Activated CD4-positive, alpha-beta T cell treated with anti-CD3 and anti-CD28 coated beads, Interleukin-2, amount 50 U/mL, for 48 hours (primary cell): ENCODE data around the gene TEC.
"Not testable (repeated sequence)": the region's sequence is repeated elsewhere in the genome, so short reads cannot be mapped to it uniquely, and the experiment has no call there.

Experiments used
- DNase-seq, 2 experiments: peaks; one replicate each; pipeline ENCODE4 v3.0.0-alpha.2; 2020

Gene TEC

DNA sequence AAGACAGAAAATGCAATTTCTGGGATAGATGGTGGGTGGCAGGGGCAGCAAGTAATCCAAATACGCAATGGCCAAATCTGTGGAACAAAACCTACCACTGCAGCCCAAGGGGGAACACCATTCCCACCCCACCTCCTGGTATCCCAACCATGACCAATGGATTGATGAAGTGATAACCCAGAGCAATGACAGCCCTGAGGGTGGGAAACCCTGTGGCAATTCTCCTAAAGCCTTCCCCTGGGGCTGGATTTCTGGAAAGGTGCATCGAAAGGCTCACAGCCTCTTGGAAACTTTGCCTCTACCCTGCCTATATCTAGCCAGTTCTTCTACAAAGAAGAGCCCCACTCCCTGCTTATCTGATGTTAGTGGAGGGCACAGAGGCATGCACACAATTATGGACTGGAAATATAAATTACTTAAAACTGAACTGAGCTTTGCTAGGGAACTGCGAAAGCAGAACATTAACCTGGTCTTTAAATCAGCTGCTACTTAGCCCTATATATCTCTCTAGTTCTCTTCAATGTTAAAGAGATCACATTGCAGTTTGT is 75.6 kb downstream of the TEC start:
- DNase-seq: no peak

DNA sequence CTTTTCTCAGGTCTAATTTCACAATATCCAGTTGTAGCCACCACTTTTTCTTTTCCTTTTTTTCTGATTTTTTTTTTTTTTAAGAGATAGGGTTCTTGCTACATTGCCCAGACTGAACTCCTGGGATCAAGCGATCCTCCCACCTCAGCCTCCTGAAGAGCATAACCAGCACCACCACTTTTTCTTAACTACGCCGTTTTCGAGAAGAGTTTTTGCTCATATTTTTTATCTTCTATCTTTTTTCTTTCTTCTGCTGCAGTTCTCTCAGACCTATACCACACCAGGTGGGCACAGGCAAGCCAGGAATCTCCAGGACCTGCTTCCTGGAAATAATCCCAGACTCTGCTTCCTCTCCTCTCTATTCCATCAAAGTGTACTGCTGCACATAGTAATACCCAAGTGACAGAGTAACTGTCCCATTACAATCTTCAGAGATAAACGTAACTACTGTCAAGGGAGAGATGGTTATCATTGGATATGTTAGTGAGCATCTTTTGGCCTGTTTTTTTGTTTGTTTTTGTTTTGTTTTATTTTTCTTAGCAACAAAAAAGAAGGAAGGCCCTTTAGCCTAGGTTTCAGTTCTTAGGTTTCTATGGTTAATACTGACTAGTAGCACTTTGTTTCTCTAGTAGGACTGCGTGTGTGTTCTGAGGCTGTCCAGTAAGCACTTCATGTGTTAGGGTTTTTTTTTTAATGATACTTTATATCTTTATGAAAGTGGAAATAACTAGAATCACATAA is 76.4 kb downstream of the TEC start:
- no peak for DNase-seq

DNA sequence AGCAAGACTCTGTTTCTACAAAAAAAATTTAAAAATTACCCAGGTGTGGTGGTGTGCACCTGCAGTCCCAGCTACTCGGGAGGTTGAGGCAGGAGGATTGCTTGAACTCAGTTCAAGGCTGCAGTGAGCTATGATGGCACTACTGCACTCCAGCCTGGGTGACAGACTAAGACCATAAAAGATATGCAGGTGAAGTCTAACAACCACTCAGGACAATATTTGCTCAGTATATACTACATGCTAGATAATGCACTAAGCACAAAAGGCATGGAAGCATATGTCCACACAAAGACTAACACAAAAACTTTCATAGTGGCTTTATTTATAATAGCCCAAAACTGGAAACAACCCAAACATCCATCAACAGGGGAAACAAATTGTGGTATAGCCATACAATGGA is 77.9 kb downstream of the TEC start:
- DNase-seq: no peak

DNA sequence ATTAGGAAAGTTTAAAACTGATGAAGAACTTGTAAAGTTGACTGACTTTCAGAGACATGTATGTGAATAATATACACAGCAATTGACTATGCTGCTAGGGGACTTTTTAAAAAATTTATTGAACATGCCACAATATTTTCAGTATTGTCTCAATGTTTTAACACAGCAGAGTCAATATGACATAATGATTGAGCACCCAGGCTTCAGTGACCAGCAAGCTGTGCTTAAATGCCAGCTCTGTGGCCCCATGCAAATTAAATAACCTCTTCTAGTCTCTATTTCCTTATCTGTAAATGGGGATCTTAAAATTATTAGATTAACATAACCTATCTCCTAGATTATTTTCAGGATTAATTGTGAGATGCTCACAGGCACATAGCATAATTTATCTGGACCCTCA is 78.8 kb downstream of the TEC start:
- DNase-seq: no peak

DNA sequence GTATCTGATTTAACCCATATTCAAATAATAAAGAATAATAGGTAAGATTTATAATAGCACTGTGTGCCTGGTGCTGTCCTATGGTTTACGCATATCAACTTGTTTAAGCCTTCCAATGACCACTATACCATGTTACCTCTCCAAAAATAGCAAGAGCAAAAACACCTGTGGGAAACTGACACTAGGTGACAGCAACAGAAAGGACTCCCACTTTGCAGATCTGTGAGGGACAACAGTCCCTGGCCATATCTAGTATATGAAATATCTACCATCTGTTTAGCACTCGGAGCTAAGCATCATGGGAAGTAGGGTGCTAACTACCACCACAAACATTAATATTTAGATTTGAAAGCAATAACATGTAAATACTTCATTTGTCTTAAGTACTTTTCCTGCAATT is 79.9 kb downstream of the TEC start:
- DNase-seq: no peak

DNA sequence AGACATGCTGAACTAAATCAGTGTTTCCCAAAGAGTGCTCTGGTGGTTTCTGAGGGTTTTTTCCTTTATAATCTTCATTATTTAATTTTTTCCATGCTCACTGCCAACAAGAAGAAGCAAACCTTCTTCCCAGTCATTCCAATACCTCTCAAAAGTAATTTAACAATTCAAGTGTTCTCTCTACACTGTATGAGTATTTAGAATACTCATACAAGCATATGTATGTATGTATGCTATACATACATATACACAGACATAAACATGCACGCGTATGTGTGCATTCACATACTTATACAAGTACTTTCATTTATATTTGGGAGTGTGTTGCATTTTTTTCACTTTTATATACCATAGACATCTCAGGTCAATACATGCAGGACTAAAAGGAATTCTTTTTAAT is 81.2 kb downstream of the TEC start:
- DNase-seq: no peak

DNA sequence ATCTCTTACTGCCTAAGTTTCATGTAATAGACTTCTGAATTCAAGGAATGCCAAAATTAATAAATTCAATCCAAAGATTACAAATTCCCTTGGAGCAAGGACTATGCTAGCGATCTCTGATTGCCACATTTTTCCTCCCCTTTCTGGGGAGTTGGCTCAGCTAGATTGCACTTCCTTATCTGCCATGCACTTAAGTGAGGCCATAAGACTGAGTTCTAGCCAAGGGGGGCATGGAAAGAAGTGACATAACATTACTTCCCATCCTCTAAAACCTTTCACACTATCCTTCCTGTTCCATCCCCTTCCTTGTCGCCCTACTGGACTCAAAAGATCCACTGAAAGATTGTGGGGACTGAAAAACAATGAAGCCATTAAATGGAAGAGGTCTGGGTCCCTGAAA is 81.8 kb downstream of the TEC start:
- no peak for DNase-seq

DNA sequence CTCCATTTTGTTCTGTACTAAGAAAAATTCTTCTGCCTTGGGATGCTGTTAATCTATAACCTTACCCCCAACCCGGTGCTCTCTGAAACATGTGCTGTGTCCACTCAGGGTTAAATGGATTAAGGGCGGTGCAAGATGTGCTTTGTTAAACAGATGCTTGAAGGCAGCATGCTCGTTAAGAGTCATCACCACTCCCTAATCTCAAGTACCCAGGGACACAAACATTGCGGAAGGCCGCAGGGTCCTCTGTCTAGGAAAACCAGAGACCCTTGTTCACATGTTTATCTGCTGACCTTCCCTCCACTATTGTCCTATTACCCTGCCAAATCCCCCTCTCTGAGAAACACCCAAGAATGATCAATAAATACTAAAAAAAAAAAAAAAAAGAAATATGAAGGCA is 82.6 kb downstream of the TEC start:
- not testable (repeated sequence) for DNase-seq

DNA sequence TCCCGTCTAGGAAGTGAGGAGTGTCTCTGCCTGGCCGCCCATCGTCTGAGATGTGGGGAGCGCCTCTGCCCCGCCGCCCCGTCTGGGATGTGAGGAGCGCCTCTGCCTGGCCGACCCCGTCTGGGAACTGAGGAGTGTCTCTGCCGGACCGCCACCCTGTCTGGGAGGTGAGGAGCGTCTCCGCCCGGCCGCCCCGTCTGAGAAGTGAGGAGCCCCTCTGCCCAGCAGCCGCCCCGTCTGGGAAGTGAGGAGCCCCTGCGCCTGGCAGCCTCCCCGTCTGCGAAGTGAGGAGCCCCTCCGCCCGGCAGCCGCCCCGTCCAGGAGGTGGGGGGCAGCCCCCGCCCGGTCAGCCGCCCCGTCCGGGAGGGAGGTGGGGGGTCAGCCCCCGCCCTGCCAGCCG is 83.2 kb downstream of the TEC start:
- DNase-seq: not testable (repeated sequence)

DNA sequence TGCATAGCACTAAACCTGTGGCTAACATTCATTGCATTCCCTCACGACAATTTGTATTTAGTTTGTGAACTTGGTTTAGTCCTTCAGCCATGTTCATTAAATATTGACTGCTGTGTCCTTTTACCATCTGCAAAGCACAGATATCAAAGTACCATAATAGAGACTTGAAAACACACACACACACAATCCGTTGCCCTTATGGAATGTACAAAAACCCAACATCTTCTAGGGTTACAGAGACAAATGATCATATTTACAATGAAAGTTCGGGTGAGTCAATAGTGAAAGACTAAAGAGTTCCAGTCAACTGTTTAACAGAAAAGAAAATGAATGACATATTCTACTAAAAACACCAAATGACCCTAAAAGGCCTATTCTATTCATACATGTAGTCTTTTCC is 84.8 kb downstream of the TEC start:
- no peak for DNase-seq

DNA sequence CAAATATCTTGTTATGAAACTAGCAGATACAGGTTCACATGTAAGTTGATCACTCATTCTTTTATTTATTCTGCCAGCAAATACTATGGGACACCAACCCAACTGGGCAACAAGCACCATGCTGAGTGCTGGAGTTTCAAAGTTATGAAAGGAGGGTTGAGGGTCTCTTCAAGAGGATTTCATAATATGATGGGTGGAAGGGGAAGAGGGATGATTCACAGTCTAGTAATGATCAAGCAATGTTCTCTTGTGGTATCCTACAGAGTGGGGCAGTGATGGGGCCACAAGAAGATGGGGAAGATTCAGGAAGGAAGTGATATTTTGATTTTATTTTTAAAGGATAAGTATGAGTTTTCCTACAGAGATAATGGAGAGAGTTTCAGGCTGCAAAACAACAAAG is 89.4 kb downstream of the TEC start:
- DNase-seq: no peak

DNA sequence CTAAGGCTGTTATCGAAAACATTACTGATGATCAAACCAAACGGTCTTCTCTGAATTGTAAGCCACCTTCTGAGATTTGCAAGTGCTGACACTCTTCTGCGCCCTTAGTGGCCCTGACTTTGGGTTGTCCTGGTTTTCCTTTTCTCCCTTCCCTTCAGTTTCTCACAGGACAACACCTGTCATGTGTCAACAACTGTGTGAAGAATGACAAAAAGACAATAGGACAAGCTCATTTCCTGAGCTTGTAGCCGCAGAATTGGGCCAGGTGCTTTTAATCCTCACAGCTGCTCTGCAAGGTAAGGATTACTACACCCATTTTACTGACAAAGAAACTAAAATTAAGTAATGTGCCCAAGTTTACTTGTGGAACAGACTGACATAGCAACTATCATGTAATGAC is 90.7 kb downstream of the TEC start:
- no peak for DNase-seq

DNA sequence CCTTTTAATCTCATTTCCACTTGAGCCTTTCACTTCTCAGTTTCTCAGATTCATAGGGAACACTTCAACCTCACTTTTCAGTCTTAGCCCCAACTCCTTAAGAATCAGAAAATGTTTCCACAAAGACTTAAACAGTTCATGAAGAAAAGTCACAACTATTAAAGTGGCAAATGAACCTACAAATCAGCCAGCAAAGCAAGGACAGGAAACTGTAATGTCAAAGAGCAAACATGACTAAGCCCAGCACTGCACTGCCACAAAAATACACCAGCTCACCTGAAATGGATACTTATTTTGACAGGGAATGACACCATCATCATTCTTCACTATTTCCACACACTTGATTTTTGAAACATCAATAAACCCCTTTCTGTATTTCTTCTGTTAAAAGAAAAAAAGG is 93.8 kb downstream of the TEC start:
- DNase-seq: no peak

DNA sequence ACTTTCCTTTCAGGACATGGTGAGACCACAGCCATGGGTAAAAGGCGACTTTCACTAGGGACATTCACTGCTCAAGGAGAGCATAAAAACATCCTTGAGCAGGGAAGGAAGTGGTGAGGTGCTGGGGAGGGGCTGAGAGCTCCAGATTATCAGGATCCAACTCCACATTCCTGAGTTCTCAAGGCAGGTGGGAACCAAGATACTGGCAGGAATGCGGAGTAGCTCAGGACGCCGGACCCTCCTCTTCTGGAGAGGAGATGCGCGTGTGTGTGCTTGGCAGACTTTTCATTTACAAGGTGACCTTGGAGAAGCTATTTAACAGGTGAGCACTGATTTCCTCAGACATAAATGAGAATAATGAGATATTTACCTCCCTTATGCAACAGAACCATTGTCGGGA is 94.3 kb downstream of the TEC start:
- no peak for DNase-seq

DNA sequence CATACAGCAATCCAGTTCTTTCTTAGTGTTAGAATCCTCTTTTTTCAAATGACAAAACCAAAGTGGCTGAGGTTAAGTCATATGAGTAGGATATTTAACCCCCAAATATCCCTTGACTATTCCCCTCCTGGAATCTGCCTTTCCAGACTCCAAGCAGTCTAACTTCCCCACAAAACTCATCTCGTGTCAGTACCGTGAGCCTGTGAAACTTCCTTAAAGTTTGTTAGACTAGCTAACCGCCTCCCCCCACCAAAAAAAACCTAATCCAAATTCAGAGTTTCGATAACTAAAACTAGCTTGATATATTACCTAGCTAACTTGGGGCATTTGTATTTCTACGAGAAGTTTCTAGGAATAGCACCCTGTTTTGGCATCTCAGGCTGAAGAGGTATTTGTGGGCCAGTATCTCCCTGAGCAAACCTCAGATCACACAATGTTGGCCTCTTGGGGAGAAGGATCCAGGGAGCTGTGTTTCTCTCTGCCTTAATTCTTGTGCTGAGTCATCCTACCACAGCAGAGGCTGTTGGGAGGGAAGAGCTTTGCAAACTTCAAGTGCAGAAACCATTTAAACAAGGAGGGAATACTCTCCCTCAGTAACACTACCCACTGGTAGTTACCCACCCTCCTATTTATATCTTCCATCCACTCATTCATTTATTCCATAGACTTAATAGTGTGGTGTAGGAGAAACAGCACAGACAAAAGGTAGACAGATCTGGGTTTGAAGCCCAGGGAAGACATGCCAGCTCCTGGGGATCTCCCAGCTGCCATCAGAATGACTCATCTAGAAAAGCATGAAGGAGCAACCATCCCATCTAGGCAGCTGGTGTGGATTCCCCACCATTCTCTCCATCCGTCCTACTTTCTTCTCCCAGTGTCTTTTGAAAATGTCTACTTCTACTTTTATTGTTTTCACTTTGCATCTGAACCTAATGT is 96.3 kb downstream of the TEC start:
- DNase-seq: peak in 1 of 2 experiments; percentile 2

DNA sequence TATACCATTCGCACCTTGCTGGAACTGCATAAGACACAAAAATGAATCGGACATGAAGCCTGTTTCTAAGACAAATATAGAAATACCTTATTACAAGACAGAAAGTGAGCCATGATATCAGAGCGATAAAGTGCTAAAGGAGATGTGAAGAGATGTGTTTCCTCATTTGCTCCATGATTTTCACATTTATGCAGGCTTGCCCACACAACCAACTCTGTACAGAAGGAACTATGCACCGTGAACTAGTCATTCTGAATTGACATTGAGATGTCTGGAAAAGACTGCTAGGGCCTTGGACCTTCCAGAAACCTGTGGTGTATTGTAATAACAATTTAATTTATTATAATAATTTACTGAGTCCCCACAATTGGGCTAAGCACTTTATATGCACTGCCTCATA is 97.0 kb downstream of the TEC start:
- DNase-seq: no peak

DNA sequence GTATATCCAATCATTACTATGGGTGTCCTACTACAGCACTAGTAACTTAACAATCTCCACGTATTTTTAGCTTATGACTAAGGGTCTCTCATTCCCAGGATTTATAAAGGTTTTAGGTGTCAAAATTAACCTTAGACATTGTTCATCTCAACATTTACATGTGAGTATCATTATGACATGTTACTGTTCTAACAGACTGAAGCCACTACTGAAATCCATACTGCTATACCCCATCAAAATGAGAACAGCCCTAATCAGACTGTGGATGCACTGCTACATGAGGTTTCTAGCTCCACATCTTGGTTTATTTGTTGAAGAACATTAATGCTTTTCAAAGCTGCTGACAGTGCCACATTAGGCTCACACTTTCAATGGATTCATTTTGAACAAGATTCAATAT is 100.0 kb downstream of the TEC start:
- no peak for DNase-seq

DNA sequence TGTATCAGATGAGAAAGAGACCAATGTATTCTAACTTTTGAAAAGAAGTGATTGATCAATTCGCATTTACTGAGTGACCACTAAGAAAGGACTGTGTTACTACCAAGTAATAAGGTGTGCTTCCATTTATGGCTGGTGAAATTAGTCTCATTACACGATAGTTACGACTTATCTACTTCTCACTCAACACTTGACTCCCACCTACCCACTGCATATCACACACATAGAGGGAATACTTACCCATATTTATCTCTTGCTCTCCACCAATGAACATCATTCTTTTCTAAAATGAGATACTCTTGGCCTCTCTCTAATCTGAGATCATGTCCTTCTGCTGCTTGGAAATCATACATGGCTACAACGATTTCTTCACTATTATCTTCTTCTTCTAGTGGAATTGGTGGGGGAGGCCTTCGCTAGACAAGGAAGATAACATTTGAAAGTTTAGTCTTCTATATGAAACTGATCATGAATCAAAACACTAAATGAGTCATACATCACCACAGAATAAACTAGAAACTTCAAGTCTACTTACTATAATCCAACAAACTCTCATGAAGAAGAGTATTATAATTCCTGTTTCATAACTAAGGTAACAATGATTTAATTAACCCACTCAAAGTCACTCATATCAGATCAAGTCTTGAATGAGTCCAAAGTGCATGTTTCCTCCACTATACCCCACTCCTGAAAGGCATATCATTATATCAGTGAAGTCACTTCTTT is 101.9 kb downstream of the TEC start:
- no peak for DNase-seq

DNA sequence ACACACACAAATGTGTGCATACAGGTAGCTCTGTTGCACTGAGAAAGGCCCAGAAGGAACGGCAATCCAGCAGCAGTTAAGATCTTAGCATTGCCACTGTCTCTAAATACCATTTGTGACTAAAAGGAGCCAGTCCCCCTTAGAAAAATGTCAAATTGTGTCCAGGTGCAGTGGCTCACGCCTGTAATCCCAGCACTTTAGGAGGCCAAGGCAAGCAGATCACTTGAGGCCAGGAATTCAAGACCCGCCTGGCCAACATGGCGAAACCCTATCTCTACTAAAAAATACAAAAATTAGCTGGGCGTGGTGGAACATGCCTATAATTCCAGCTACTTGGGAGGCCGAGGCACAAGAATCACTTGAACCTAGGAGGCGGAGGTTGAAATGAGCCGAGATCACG is 105.1 kb downstream of the TEC start:
- DNase-seq: not testable (repeated sequence)

DNA sequence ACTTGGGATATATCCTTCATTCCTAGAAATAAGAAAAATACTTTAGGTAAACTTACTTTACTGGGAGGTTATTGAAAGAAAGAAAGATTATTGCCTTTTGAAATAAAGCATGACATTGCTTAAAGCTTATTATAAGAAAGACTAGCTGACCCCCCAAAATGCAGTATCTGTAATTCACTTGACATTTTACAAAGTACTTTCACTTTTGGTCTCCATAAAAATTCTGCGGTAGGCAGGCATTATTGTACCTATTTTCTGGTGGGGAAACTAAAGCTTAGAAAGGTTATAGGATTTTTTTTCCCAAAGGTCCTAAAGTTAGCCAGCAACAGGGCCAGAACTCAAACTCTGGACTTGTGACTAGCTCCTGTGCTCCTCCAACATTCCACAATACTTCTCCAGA is 105.9 kb downstream of the TEC start:
- DNase-seq: no peak

DNA sequence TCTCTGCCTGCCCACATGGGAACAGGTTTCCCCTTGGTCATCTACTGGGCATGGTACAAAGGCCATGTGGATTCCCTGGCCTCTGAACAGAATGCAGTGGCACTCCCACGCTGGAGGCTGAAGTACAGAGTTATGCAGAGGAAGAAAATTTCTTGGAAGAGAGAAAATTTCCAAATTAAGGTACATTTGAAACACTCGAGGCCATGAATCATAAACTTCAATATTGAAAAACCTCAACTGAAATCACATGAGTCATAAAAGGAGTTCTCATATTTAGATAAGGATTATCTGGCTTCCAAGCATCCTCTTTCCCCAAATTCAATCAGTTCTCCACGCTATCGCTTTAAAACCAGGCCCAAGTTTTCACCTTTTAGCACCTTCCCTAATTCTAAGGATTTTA is 107.5 kb downstream of the TEC start:
- DNase-seq: peak in 1 of 2 experiments; percentile 23

DNA sequence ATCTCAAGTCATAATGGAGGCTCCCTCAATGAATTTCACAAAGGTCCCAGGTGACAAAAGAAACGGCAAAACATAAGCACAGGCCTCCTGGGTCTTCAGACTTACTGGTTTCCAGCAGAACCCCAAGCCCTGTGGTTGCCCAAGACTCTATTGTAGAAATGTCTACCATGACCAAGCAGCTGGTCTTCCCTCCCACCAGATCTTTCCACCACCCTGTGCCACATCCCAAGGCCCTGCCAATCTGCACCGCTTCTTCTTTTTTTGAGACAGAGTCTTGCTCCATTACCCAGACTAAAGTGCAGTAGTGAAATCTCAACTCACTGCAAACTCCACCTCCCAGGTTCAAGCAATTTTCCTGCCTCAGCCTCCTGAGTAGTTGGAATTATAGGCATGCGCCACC is 112.4 kb downstream of the TEC start:
- DNase-seq: no peak

DNA sequence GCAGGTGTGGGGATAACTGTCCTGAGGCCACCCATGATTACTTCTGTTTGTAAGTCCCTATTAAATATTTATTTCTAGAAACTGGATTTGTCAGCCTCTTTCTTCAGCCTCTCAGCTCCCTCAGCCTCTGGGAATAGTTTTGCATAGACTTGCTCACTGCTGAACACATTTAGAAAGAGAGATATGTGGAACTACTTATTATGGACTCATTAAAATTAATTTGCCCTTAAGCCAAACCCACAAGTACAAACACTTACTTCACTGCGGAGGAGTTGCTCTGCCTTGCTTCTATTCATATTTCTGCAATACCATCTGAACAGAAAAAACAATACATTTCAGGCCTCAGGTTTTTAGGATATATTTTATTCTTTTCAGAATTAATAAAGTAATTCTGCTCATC is 113.2 kb downstream of the TEC start:
- no peak for DNase-seq
